ENCODE results near the gene TMEM232. TPM values are rescaled to one million over a fixed set of nuclear protein-coding genes. Genes with fewer than 3 reads are reported as not detected.
"Not testable (repeated sequence)": the region's sequence is repeated elsewhere in the genome, so short reads cannot be mapped to it uniquely, and the experiment has no call there.

The TMEM232 gene
- total RNA-seq, 4 donors from 2014 or later = 0.53 to 3.1 (median 1.5) TPM

GRCh38 chr5:110542949-110543348, 183.5 kb downstream of the TMEM232 start:
- H3K27me3 ChIP-seq = no peaks in the 10 kb centered on the region
- no peak for DNase-seq
- H3K36me3 ChIP-seq = no peaks in the 10 kb centered on the region
- intact Hi-C loops (cut with DNase I) = no loop called here
- 78 to 81% methylated on average over 3 of the region's 3 CpGs for WGBS, 2 donors
- no peaks in the 10 kb centered on the region for H3K4me1 ChIP-seq
- TF ChIP-seq CTCF (IDR thresholded peaks at IDR 0.05) (no peak), POLR2A (IDR thresholded peaks at IDR 0.05) (no peak)
- H3K4me3 ChIP-seq = no peak overlapping the region
- no peak overlapping the region for H3K27ac ChIP-seq
- no peaks in the 10 kb centered on the region for H3K9me3 ChIP-seq

- H3K4me3 ChIP-seq = no peak overlapping the region
- 39 to 48% methylated on average over 6 of the region's 6 CpGs for WGBS, 2 donors
- no peaks in the 10 kb centered on the region for H3K9me3 ChIP-seq
- no peaks in the 10 kb centered on the region for H3K27me3 ChIP-seq
- H3K27ac ChIP-seq = no peak overlapping the region
- intact Hi-C loops (cut with DNase I) = no loop called here
- H3K36me3 ChIP-seq = no peaks in the 10 kb centered on the region
- TF ChIP-seq CTCF (IDR thresholded peaks at IDR 0.05) = no peak
- TF ChIP-seq POLR2A (IDR thresholded peaks at IDR 0.05) = no peak
- no peaks in the 10 kb centered on the region for H3K4me1 ChIP-seq
- DNase-seq = no peak
Measured at GRCh38 chr5:110536120-110537115, 190.1 kb downstream of the TMEM232 start.

- H3K27me3 ChIP-seq; intact Hi-C loops (cut with DNase I); H3K27ac ChIP-seq; H3K36me3 ChIP-seq; H3K9me3 ChIP-seq; DNase-seq; H3K4me1 ChIP-seq; H3K4me3 ChIP-seq: not testable (repeated sequence)
- WGBS, 2 donors = 69 to 73% methylated on average over 7 of the region's 7 CpGs
Measured at GRCh38 chr5:110535146-110535545, 191.3 kb downstream of the TMEM232 start.

- Histone ChIP-seq H3K27me3 (no peaks in the 10 kb centered on the region), H3K27ac (no peak overlapping the region), H3K4me1 (no peaks in the 10 kb centered on the region), H3K4me3 (no peak overlapping the region), H3K9me3 (peaks cover 0 to 5% (median 4%) of the 10 kb centered on the region in 3 donors), H3K36me3 (no peaks in the 10 kb centered on the region)
- WGBS, 2 donors = 89 to 100% methylated on average over 1 of the region's 1 CpG
- intact Hi-C loops (cut with DNase I) = no loop called here
- TF ChIP-seq CTCF (IDR thresholded peaks at IDR 0.05) (no peak), POLR2A (IDR thresholded peaks at IDR 0.05) (no peak)
- DNase-seq = no peak
Measured at GRCh38 chr5:110525762-110526161, 200.7 kb downstream of the TMEM232 start.

- intact Hi-C loops (cut with DNase I) = no loop called here
- H3K27me3 ChIP-seq = no peaks in the 10 kb centered on the region
- no peak overlapping the region for H3K4me3 ChIP-seq
- no peaks in the 10 kb centered on the region for H3K36me3 ChIP-seq
- H3K27ac ChIP-seq = no peak overlapping the region
- no peak for DNase-seq
- no peaks in the 10 kb centered on the region for H3K4me1 ChIP-seq
- peaks cover 0 to 5% (median 4%) of the 10 kb centered on the region in 3 donors for H3K9me3 ChIP-seq
- TF ChIP-seq CTCF (IDR thresholded peaks at IDR 0.05) (no peak), POLR2A (IDR thresholded peaks at IDR 0.05) (no peak)
Measured at GRCh38 chr5:110517396-110517795, 209.1 kb downstream of the TMEM232 start.

Measured in esophagus squamous epithelium (tissue), 5 donors.